PFSK-1 (cell line): Measurements from ENCODE around the gene RPS24.

ENCODE experiments used
- FOXP2 ChIP-seq: optimal IDR thresholded peaks from 2 replicates; pipeline ENCODE3; 2011; ENCODE audit warnings: borderline replicate concordance, control low read depth, inconsistent platforms; ENCODE audit not compliant: insufficient read depth; ENCODE audit errors: extremely low read length, extremely low read depth
- POLR2AphosphoS5 ChIP-seq: IDR thresholded peaks from 2 replicates; pipeline ENCODE4 v1.6.1; 2012; ENCODE audit warnings: low read depth, mild to moderate bottlenecking, control low read depth, low read length, moderate library complexity
- SIN3A ChIP-seq: IDR thresholded peaks from 2 replicates; pipeline ENCODE4 v1.6.1; 2012; ENCODE audit warnings: mild to moderate bottlenecking, low read length, moderate library complexity, borderline replicate concordance; ENCODE audit not compliant: insufficient read depth
- TAF1 ChIP-seq: IDR thresholded peaks from 2 replicates; pipeline ENCODE4 v1.6.1; 2012; ENCODE audit warnings: low read length, control low read depth, borderline replicate concordance; ENCODE audit not compliant: insufficient read depth
- TF ChIP-seq, protein P1 (sequence below), 2 experiments: IDR thresholded peaks; 2 replicates each; pipeline versions ENCODE4 v1.6.1 to v1.8.0; 2011 to 2012; ENCODE audit warnings: low read depth in 2 of 2, low read length in 2 of 2, control low read depth in 1 of 2, inconsistent platforms in 1 of 2, mild to moderate bottlenecking in 1 of 2, moderate library complexity in 1 of 2; ENCODE audit not compliant: insufficient read depth in 1 of 2

DNA sequence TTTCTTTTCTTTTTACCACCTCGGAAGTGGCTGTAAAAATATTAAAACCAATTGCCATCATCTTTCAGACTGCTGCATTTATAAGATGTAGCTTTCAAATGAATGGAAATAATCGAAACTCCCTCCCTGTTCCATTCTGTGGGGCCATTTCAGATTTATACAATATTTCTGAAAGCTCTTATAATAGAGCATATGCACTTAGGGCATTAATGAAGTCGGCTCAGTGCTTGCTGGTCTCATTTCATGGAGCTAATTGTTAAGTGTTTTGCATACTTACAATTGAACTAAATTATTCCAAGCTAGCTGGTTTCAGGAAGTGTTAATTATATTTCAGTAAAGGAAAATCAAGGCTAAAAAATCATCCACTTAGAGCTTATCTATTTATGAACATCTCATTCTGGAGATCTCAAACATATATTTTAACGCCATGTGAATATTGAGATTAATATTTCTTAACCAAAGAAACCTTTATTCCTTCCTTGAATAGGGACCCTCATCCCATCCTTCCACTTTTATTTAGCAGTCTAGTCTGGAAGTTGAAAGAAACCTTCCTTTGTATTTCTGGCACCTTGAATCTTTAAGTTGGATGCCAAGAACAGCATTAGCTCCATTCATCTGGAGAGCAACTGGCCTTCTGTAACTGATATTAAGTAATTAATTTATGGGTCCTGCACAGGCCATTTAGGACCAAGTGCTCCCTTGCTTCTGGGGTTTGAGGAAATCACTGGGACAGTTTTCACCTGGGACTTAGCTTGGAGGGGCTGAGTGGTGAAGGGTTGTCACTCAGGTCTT, 45.1 kb downstream of the RPS24 start:
- TF ChIP-seq TAF1 (no peak), POLR2AphosphoS5 (no peak), SIN3A (no peak), FOXP2 (no peak)
- TF ChIP-seq, protein P1, sequence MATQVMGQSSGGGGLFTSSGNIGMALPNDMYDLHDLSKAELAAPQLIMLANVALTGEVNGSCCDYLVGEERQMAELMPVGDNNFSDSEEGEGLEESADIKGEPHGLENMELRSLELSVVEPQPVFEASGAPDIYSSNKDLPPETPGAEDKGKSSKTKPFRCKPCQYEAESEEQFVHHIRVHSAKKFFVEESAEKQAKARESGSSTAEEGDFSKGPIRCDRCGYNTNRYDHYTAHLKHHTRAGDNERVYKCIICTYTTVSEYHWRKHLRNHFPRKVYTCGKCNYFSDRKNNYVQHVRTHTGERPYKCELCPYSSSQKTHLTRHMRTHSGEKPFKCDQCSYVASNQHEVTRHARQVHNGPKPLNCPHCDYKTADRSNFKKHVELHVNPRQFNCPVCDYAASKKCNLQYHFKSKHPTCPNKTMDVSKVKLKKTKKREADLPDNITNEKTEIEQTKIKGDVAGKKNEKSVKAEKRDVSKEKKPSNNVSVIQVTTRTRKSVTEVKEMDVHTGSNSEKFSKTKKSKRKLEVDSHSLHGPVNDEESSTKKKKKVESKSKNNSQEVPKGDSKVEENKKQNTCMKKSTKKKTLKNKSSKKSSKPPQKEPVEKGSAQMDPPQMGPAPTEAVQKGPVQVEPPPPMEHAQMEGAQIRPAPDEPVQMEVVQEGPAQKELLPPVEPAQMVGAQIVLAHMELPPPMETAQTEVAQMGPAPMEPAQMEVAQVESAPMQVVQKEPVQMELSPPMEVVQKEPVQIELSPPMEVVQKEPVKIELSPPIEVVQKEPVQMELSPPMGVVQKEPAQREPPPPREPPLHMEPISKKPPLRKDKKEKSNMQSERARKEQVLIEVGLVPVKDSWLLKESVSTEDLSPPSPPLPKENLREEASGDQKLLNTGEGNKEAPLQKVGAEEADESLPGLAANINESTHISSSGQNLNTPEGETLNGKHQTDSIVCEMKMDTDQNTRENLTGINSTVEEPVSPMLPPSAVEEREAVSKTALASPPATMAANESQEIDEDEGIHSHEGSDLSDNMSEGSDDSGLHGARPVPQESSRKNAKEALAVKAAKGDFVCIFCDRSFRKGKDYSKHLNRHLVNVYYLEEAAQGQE (IDR thresholded peaks at IDR 0.05; ENCODE audit: insufficient read depth in 1 of 2, low read depth in 2 of 2, low read length in 2 of 2): no peak
